SIG-M5 (cell line): ENCODE measurements around the gene CHRNA7.
"Not testable (repeated sequence)": the region's sequence is repeated elsewhere in the genome, so short reads cannot be mapped to it uniquely, and the experiment has no call there.

Experiments used
- DNase-seq: peaks from one replicate; lab custom pipeline; 2025; lab: John Stamatoyannopoulos, UW

CHRNA7 gene

GRCh38 chr15:32120577-32121383 lies 90.5 kb downstream of the CHRNA7 start:
- no peak for DNase-seq

DNA sequence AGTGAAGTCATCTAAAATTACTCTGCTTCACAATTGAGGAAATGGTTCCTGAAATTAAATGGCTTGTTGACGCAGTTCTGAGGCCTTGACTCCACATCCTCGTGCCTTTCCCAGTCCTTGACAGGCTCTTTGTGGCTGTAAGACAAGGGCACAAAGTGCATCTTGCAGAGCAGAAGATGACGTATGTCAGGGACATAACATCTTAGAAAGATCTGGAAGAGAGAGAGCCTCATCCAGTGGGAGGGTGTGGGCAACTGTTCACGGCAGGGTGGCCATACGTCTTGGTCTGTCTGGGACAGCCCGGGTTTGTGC lies 91.0 kb downstream of the CHRNA7 start:
- DNase-seq, result no peak

GRCh38 chr15:32122013-32122412 lies 91.7 kb downstream of the CHRNA7 start:
- no peak for DNase-seq

DNA sequence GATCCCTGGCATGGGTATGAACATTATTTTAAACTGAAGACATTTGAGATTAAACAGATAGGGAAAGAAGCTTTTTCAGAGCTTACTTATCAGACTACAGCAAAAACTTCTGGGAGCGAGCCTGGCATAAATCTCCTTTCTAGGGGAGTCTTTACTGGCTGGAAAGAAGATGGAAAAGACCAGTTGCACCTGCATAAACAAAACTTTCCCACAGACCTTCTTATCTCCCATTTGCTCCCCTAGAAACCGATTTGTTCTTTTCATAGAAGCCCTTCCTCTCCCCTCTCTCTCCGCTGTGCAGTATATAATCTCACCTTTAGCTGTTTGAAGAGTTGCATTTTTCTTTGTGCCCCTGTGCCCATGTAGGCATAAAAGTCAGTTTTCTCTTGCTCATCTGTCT lies 93.2 kb downstream of the CHRNA7 start:
- DNase-seq, result no peak

GRCh38 chr15:32124726-32125125 lies 94.4 kb downstream of the CHRNA7 start:
- no peak for DNase-seq

GRCh38 chr15:32125595-32125994 lies 95.3 kb downstream of the CHRNA7 start:
- no peak for DNase-seq

DNA sequence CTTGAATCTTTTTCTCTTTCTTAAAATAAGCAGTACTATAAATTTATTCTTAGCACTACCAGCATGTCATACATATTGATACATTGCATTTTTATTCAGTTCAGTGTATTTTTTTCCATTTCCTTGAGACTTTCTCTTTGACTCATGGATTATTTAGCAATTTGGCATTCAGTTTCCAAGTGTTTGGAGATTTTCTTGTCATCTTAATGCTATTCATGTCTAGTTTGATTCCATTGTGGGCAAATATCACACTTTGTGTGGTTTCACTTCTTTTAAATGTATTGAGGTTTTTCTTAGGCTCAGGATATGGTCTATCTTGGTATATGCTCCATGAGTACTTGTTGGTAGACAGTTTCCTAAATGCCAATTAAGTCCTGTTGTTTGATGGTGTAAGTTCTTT lies 99.5 kb downstream of the CHRNA7 start:
- no peak for DNase-seq

GRCh38 chr15:32130823-32131222 lies 100.5 kb downstream of the CHRNA7 start:
- DNase-seq, result no peak

GRCh38 chr15:32131803-32132202 lies 101.5 kb downstream of the CHRNA7 start:
- no peak for DNase-seq

DNA sequence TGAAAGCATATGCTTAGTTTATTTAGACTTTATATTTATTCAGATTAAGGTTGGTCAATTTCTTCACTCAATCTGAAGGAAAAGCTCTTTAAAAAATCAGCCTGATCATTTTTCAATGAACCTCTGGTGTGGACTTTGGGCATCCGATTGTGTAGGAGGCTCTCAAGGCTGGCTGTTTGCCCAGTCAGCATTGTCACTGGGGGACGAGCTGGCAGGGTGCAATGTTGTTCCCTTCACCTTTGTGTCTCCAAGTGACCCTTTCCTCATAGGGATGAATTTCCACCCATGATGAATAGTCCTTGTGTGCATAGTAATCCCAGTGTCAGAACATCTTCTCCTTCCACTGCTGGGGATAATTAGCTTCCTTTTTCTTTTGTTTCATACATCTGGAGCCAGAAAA lies 102.5 kb downstream of the CHRNA7 start:
- no peak for DNase-seq

GRCh38 chr15:32134842-32135241 lies 104.5 kb downstream of the CHRNA7 start:
- DNase-seq, result no peak

- DNase-seq, result no peak
These were observed 105.0 kb downstream of the CHRNA7 start for GRCh38 chr15:32135335-32135734.

- DNase-seq, result not testable (repeated sequence)
These were observed 115.2 kb downstream of the CHRNA7 start for GRCh38 chr15:32145512-32145911.

DNA sequence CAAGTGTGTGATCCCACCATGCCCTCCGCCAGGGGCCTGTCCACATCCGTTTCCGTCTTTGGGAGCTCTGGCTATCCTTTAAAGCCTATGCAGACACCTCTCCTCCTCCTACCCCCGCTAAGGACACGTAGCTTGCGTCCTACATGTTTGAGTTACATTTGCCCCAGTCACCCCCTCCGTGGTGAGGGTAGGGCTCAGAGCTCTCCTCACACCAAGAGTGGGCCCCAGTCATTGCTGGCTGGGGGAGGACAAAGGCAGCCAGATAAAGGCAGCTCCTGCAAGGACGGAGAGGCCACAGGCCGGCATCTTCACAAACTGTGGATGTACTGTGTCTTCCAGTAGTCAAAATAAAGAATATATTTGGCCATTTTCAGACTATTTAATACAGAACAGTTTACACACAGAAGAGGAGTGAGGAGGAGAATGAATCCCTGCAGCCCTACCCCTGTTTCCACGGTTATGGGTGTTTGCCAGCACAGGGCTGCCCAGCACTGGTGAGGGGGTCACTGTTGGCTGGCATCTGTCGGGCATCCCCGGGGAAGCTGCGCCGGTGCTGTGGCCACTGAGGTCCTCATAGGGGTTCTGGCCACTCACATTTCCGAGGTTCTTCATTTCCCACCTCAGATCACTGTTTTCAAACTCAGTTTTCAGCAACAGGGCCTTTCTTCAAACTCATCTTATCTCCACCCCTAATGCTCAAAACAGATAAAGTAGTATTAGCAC lies 118.7 kb downstream of the CHRNA7 start:
- DNase-seq, result no peak

GRCh38 chr15:32152574-32152973 lies 122.3 kb downstream of the CHRNA7 start:
- no peak for DNase-seq

GRCh38 chr15:32153868-32154623 lies 123.7 kb downstream of the CHRNA7 start:
- not testable (repeated sequence) for DNase-seq

- DNase-seq, result not testable (repeated sequence)
These were observed 131.8 kb downstream of the CHRNA7 start for GRCh38 chr15:32162143-32162542.

DNA sequence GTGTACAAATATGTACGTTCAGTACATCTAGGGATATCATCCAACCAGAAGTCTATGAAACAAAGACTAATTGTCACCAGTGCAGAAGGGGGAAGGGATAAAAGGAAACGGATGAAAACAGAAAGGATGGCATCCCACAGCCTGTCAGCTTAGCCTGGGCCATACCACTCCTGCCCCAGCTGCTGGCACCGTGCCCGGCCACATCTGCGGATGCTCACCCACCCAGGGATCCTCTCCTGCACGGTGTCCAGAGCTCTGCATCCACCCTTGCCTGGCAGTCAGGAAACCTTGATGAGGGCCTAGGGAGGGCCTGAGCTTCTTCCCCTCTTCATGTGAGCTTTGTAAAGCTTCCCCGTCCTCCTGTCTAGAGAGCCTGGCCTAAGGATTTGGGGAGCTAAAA lies 133.8 kb downstream of the CHRNA7 start:
- DNase-seq, result not testable (repeated sequence)

- not testable (repeated sequence) for DNase-seq
These were observed 134.4 kb downstream of the CHRNA7 start for GRCh38 chr15:32164747-32165146.

GRCh38 chr15:32165775-32166174 lies 135.5 kb downstream of the CHRNA7 start:
- DNase-seq, result not testable (repeated sequence)

GRCh38 chr15:32166270-32166669 lies 136.0 kb downstream of the CHRNA7 start:
- DNase-seq, result not testable (repeated sequence)

GRCh38 chr15:32167913-32168312 lies 137.6 kb downstream of the CHRNA7 start:
- not testable (repeated sequence) for DNase-seq

DNA sequence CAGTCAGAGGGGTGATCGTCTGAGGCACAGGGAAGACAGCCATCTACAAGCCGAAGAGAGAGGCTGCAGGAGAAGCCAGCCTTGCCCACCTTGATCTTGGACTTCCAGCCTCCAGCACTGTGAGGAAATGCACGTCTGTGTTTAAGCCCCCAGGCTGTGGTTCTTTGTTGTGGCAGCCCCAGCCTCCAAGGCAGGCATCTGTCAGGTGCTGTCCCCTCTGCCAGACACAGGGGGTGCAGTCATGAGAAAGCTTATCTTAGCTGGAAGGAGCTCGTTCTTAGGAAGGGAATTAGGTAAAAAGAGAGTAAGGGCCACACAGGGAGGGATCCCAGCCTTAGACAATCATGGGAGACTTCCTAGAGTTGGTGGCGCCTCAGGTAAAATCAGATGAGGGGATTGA lies 150.3 kb downstream of the CHRNA7 start:
- DNase-seq, result not testable (repeated sequence)
